Activated CD4-positive, alpha-beta T cell treated with anti-CD3 and anti-CD28 coated beads, Interleukin-2, amount 10 ng/mL, durations not matched to agents 7 days and 5 days (primary cell): ENCODE data around the gene DNAJC7. TPM values are rescaled to one million over a fixed set of nuclear protein-coding genes. Genes with fewer than 3 reads are reported as not detected.
A peak's percentile ranks its signal among the peaks of the same experiment; 100 is the strongest.

Experiments used
- CTCF ChIA-PET: fragments of 350-600 bp; sonication (Branson Sonifier 250); formaldehyde crosslinking; loops from one replicate; lab custom pipeline; 2021; ENCODE audit warnings: antibody characterized with exemption; lab: Charles Lee
- POLR2A ChIA-PET: fragments of 350-600 bp; sonication (Branson Sonifier 250); formaldehyde crosslinking; loops from one replicate; lab custom pipeline; 2021; ENCODE audit warnings: antibody characterized with exemption; lab: Charles Lee
- DNase-seq: peaks from one replicate; pipeline ENCODE4 v3.0.0-alpha.2; 2020
- H3K27ac Mint-ChIP-seq: one replicate; pipeline ENCODE4 v1.8.0; 2021; ENCODE audit warnings: mild to moderate bottlenecking, moderate library complexity, mixed read lengths
- H3K27me3 Mint-ChIP-seq: one replicate; pipeline ENCODE4 v1.8.0; 2021; ENCODE audit warnings: mixed read lengths
- H3K36me3 Mint-ChIP-seq: one replicate; pipeline ENCODE4 v1.8.0; 2021; ENCODE audit warnings: low read depth, mixed read lengths
- H3K4me1 Mint-ChIP-seq: one replicate; pipeline ENCODE4 v1.8.0; 2021; ENCODE audit warnings: mixed read lengths
- H3K4me3 Mint-ChIP-seq: one replicate; pipeline ENCODE4 v1.8.0; 2021; ENCODE audit warnings: mild to moderate bottlenecking, moderate library complexity, mixed read lengths
- H3K9me3 Mint-ChIP-seq: one replicate; pipeline ENCODE4 v1.8.0; 2021; ENCODE audit warnings: mixed read lengths
- total RNA-seq, 2 experiments: library from RNA; stranded (reverse); gene quantifications; one replicate each; pipeline ENCODE4 v1.2.3, GENCODE V29; 2021

The DNAJC7 gene
- total RNA-seq, 2 experiments from 2014 or later: 93.3 to 94.8 TPM

DNA sequence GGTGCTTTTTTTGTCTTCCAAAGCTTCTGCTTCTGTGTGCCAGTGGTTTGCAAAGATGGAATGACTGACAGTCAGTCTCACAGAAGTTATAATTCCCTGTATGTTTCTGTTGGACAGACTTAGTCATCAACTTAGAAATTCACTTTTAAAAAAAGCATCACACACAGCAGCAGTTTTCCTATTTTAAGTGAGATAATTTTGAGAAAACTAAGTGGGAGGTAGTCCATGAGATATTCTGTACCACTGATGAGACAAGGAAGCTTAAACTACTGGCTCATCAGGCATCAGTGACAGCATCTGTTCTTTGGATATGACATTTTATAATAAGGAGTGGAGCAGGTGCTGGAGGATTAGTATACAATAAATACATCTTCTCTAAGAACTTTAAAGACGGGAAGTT is 30.6 kb downstream of the DNAJC7 start:
- Mint-ChIP-seq H3K36me3 (peaks cover 64% of the 10 kb centered on the region), H3K4me3 (no peak overlapping the region), H3K9me3 (no peaks in the 10 kb centered on the region), H3K27me3 (no peaks in the 10 kb centered on the region), H3K4me1 (no peaks in the 10 kb centered on the region), H3K27ac (no peak overlapping the region)
- CTCF ChIA-PET: interaction anchor here (1.1 kb wide), 1 partner anchor 15 kb away, joined by 3 read pairs; no protein-coding TSS in a partner anchor
- POLR2A ChIA-PET: interaction anchor here (0.6 kb wide), 1 partner anchor 20 kb away, joined by 7 read pairs; no protein-coding TSS in a partner anchor
- DNase-seq: no peak

DNA sequence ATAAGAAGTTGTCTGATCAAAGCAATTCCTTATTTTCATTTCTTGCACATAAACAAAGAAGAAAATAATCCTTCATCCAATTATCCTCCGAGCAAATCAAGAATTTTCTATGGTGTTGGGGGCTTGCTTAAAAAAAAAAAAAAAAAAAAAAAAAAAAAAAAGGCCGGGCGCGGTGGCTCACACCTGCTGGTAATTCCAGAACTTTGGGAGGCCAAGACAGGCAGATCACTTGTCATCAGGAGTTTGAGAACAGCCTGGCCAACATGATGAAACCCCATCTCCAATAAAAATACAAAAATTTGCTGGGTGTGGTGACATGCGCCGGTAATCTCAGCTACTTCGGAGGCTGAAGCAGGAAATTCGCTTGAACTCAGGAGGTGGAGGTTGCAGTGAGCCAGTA is 31.3 kb downstream of the DNAJC7 start:
- CTCF ChIA-PET: no interaction called here
- H3K4me3 Mint-ChIP-seq: no peak overlapping the region

DNA sequence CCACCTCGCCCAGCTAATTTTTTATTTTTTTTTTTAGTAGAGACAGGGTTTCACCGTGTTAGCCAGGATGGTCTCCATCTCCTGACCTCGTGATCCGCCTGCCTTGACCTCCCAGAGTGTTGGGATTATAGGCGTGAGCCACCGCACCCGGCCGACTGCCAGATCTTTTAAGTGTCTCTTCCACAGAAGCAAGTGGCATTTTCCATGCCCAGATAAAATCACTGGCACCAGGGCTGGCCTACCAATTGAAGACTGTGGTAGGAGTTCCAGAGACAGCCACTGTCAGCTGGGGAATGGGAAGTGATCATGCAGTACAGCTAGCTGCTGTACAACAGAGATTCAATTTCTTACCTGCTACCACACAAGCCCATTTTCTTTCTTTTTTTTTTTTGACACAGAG is 32.8 kb downstream of the DNAJC7 start:
- H3K36me3 Mint-ChIP-seq: peaks cover 67% of the 10 kb centered on the region
- H3K27ac Mint-ChIP-seq: peak overlapping the region; percentile 25
- ChIA-PET CTCF (interaction anchor here (0.6 to 1.5 kb wide), 5 partner anchors 9 to 20 kb away, joined by 3 to 4 read pairs (median 3); no protein-coding TSS in a partner anchor), POLR2A (no interaction called here)
- H3K9me3 Mint-ChIP-seq: no peaks in the 10 kb centered on the region
- H3K4me3 Mint-ChIP-seq: no peak overlapping the region
- H3K4me1 Mint-ChIP-seq: no peaks in the 10 kb centered on the region
- no peak for DNase-seq
- H3K27me3 Mint-ChIP-seq: no peaks in the 10 kb centered on the region

More for the DNA sequence above, 31.3 kb downstream of the DNAJC7 start:
- no peak for DNase-seq
- Mint-ChIP-seq H3K9me3 (no peaks in the 10 kb centered on the region), H3K27me3 (no peaks in the 10 kb centered on the region), H3K27ac (no peak overlapping the region), H3K4me1 (no peaks in the 10 kb centered on the region), H3K36me3 (peaks cover 65% of the 10 kb centered on the region)
- POLR2A ChIA-PET: no interaction called here

DNA sequence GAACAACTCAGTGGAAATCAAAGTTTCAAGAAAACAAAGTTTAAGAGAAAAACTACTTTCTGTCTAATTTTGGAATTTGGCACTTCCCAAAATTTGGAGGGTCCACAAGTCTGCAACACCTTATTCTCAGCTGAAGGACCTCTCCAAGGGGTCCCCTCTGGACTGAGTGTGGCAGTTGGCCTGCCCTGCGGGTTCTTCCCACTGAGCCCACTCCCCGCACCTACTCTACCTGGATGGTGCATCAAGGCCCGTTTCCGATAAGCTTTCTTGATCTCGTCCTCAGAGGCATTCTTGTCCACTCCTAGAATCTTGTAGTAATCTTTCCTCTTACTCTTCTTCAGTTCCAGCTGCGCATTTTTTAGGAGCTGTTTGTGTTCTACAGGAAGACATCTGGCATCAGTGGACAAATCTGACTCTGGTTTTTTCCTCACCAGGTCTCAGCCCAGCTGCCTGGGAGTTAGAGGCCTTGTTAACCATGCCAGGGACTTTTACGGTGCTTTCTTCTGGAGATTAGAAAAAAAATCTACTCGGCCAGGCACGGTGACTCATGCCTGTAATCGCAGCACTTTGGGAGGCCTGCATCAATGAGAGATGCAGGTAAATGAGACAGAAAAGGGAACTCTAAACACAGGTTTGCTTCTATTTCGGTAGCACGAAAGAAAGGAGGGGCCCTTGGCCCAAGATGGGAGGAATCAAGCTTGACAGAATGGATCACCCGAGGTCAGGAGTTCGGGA is 35.0 kb downstream of the DNAJC7 start:
- ChIA-PET CTCF (interaction anchor here (0.9 to 1.6 kb wide), 4 partner anchors 13 to 90 kb away, joined by 3 to 5 read pairs (median 4); partner anchors contain the start of gene CNP), POLR2A (no interaction called here)
- H3K27me3 Mint-ChIP-seq: no peaks in the 10 kb centered on the region
- peaks cover 67% of the 10 kb centered on the region for H3K36me3 Mint-ChIP-seq
- peak overlapping the region; percentile 71 for H3K27ac Mint-ChIP-seq
- no peaks in the 10 kb centered on the region for H3K9me3 Mint-ChIP-seq
- no peak overlapping the region for H3K4me3 Mint-ChIP-seq
- H3K4me1 Mint-ChIP-seq: peaks cover 1% of the 10 kb centered on the region
- DNase-seq: no peak

DNA sequence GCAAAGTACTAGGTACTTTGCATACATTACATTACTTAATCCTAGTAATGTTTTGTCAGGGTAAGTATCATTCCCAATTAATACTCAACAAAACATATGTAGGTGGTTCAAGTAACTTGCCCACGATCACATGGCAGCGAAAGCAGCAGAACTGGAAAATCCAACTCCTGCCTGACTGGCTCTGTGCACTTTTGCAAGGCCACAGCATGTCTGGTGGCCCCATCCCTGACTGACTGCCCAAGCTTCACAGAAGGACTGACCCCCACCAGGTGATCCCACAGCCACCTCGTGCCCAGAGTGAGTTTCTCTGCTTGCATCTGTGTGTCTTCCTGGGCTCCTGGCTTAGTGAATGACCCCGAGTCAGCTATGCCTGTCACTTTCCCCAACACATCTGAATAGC is 39.2 kb downstream of the DNAJC7 start:
- Mint-ChIP-seq H3K9me3 (no peaks in the 10 kb centered on the region), H3K36me3 (peaks cover 65% of the 10 kb centered on the region), H3K4me1 (peaks cover 5% of the 10 kb centered on the region), H3K27me3 (no peaks in the 10 kb centered on the region), H3K4me3 (no peak overlapping the region), H3K27ac (no peak overlapping the region)
- ChIA-PET CTCF (interaction anchor here (0.6 to 1.6 kb wide), 5 partner anchors 10 to 781 kb away, joined by 3 to 4 read pairs (median 3); no protein-coding TSS in a partner anchor), POLR2A (no interaction called here)
- no peak for DNase-seq

DNA sequence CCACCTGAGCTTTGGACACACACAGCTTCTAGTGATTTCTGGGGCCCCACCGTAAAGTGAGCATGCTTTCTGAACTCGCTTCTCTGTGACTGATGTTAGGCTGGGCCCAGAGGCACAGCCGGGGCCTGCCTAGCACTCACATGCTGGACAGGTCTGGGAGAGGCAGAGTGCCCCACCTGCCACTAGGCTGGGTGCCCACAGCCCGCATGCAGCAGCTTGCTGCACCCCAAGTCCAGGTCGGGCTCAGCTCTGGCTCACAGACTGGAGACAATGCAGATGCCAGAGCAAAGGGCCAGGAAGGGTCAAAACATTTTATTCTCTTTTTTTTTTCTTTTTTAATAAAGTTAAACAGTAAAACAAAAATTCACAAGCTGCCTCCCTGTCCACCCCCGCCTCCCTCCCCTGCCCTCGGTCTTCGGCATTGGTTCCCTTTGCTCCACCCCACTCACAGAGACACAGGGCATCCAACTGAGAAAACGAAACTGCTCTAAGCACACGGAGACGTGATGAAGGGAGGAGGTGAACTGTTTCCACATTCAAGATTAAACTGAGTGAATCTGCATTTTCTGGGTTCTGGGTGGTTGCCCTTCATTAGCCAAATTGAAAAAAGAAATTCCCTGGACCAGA is 41.0 kb downstream of the DNAJC7 start:
- Mint-ChIP-seq H3K4me1 (peaks cover 14% of the 10 kb centered on the region), H3K9me3 (no peaks in the 10 kb centered on the region), H3K4me3 (no peak overlapping the region), H3K27me3 (no peaks in the 10 kb centered on the region), H3K27ac (peak overlapping the region; percentile 54), H3K36me3 (peaks cover 60% of the 10 kb centered on the region)
- ChIA-PET CTCF (interaction anchor here (0.6 to 1.6 kb wide), 4 partner anchors 8 to 205 kb away, joined by 3 to 4 read pairs (median 3); partner anchors contain the start of gene KCNH4), POLR2A (no interaction called here)
- no peak for DNase-seq

DNA sequence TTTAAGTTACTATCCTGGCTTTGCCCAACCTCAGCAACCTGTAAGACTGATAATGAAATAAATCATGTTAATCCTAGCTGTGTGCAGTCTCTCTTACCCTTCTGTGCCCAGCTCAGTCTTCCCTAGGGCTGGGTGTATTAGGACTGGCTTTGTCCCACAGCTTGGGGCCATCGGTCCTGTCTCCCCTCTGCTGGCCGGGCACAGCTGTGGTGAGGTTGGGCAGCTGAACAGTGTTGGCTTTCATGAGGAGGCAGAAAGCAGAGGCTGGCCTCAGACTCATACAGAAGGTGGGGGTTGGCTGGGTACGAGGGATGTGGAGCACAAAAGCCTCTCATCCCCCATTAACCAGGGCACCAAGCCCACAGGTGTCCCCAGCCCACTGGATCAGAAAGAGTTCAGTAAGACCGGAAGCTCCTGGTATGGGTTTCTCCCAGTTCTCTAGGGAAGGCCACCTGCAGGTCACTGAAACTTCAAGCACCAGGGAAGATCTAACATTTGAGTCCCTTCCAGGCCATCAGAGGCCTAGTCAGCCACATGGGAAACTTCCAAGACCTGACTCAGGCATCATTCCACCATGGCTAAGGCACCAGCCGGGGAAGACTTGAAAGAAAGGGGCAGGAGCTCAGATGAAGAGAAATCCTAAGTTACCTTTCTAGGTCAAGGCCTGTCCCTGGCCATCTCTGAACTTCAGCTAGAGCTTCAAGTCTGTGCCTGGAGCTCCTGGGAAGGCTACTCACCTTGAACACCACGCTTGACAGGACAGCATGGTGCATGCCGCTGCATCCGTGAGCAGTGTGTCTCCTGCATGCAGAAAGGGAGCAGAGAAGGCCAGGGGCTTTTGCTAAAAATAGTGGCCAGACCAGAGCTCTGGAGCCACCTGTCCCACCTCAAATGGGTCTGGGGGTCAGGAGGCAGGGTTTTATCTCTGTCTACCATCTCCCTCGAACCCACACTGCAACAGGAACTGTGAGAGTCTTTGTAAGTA is 41.8 kb downstream of the DNAJC7 start:
- peaks cover 59% of the 10 kb centered on the region for H3K36me3 Mint-ChIP-seq
- POLR2A ChIA-PET: no interaction called here

DNA sequence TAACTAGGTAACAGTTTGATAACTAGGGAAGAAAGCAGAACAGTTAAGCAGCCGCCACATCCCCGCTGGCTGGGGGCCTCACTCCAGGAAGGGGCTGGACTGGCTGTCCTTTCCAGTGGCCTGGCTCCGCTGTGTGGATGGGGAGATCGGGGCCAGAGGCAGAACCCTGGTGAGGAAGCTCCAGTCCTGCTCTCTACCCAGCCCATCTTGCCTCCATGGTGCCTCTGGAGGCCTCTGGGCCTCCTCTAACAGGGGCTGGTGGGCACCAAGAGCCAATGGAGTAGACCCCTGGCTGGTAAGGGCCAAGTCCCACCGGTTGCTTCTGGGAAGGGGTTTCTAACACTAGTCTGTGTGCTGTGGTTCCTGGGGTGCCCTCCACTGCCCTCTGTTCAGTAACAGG is 42.6 kb downstream of the DNAJC7 start:
- peaks cover 57% of the 10 kb centered on the region for H3K36me3 Mint-ChIP-seq
- H3K4me1 Mint-ChIP-seq: peaks cover 22% of the 10 kb centered on the region
- no peak for DNase-seq
- no peak overlapping the region for H3K4me3 Mint-ChIP-seq
- no peaks in the 10 kb centered on the region for H3K27me3 Mint-ChIP-seq
- CTCF ChIA-PET: interaction anchor here (1.1 to 1.6 kb wide), 3 partner anchors 10 to 45 kb away, joined by 4 to 5 read pairs (median 4); partner anchors contain the start of gene NKIRAS2
- POLR2A ChIA-PET: no interaction called here
- H3K9me3 Mint-ChIP-seq: no peaks in the 10 kb centered on the region
- no peak overlapping the region for H3K27ac Mint-ChIP-seq

More for the DNA sequence above, 41.8 kb downstream of the DNAJC7 start:
- Mint-ChIP-seq H3K4me3 (no peak overlapping the region), H3K9me3 (no peaks in the 10 kb centered on the region), H3K27ac (no peak overlapping the region), H3K27me3 (no peaks in the 10 kb centered on the region), H3K4me1 (peaks cover 18% of the 10 kb centered on the region)
- CTCF ChIA-PET: interaction anchor here (1.0 to 1.6 kb wide), 3 partner anchors 9 to 44 kb away, joined by 3 to 5 read pairs (median 4); partner anchors contain the start of gene NKIRAS2
- no peak for DNase-seq

DNA sequence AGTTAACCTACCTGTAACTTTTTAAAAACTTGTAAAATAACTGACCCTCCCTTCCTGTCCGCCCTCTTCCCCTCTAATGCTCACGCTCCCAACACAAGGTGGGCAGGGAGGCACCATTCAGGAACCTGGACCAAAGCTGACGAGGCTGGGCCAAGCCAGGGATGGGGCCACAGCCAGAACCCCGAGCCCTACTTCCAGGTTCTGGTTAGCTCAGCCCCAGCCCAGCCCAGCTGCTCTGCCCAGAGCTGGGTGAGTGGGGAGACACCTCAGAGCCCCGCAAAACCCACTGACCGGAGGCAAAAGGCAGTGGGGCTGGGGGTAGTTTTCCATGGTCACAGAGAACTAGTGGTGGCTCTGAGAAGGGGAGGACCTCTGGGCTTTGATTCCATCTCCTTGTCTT is 43.2 kb downstream of the DNAJC7 start:
- no peak overlapping the region for H3K27ac Mint-ChIP-seq
- H3K4me3 Mint-ChIP-seq: no peak overlapping the region
- H3K9me3 Mint-ChIP-seq: no peaks in the 10 kb centered on the region
- ChIA-PET CTCF (interaction anchor here (1.2 to 1.4 kb wide), 2 partner anchors 10 to 46 kb away, joined by 3 to 4 read pairs; partner anchors contain the start of gene NKIRAS2), POLR2A (no interaction called here)
- DNase-seq: no peak
- peaks cover 28% of the 10 kb centered on the region for H3K4me1 Mint-ChIP-seq
- peaks cover 63% of the 10 kb centered on the region for H3K36me3 Mint-ChIP-seq
- H3K27me3 Mint-ChIP-seq: no peaks in the 10 kb centered on the region

DNA sequence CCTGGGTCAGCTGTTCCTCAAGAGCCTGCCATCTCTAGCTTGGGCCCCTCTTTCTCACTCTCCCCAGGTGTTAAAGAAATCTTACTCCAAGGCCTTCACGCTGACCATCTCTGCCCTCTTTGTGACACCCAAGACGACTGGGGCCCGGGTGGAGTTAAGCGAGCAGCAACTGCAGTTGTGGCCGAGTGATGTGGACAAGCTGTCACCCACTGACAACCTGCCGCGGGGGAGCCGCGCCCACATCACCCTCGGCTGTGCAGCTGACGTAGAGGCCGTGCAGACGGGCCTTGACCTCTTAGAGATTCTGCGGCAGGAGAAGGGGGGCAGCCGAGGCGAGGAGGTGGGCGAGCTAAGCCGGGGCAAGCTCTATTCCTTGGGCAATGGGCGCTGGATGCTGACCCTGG is 43.8 kb downstream of the DNAJC7 start:
- ChIA-PET CTCF (interaction anchor here (1.2 to 1.4 kb wide), 3 partner anchors 10 to 47 kb away, joined by 3 to 4 read pairs (median 3); partner anchors contain the start of gene NKIRAS2), POLR2A (no interaction called here)
- Mint-ChIP-seq H3K9me3 (no peaks in the 10 kb centered on the region), H3K4me1 (peaks cover 33% of the 10 kb centered on the region), H3K4me3 (no peak overlapping the region), H3K27ac (no peak overlapping the region), H3K27me3 (no peaks in the 10 kb centered on the region), H3K36me3 (peaks cover 65% of the 10 kb centered on the region)
- no peak for DNase-seq

DNA sequence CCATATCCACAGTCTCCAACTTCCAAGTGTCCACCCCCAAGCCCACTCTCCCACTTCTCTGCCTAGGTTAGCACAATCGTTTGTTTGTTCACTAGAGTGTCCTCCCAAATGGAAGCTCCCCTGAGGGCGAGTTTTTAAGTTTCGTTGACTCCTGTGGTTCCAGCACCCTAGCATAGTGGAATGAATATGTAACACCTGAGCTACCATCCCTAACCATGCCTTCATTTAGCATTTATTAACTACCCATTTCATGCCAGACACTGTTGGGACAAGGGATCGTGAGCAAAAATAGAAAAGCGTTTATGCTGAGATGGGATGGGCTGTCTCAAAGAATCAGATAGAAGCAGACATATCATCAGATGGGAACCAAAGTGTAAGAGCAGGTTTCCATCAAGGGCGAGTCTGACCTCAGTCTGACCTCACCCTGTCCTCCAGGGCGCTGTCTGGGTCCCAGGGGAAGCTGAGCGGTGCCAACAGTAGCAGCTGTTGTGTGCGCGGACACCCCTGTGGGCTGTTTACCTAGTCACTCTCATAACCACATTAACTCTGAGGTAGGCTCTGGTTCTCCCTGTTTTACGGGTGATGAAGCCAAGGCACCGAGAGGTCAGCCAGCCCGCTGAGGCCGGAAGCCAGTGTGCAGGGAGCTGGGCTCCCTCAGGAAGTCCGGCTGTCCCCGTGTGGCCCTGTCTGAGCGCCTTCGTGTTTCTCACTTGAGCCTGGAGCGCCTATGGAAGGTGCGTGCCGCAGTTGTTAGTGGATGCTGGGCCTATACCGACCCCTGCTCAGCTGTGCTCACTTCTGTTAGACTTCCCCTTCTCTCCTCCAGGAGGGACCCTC is 44.5 kb downstream of the DNAJC7 start:
- H3K36me3 Mint-ChIP-seq: peaks cover 65% of the 10 kb centered on the region
- no peak overlapping the region for H3K27ac Mint-ChIP-seq
- ChIA-PET CTCF (interaction anchor here (0.6 to 1.6 kb wide), 5 partner anchors 11 to 47 kb away, joined by 3 to 4 read pairs (median 3); partner anchors contain the start of gene NKIRAS2), POLR2A (no interaction called here)
- H3K27me3 Mint-ChIP-seq: no peaks in the 10 kb centered on the region
- no peak overlapping the region for H3K4me3 Mint-ChIP-seq
- H3K4me1 Mint-ChIP-seq: peaks cover 39% of the 10 kb centered on the region
- DNase-seq: no peak
- no peaks in the 10 kb centered on the region for H3K9me3 Mint-ChIP-seq
